DMS 273 treated with DMSO at 0.1 percent for 48 hours (cell line): ENCODE measurements around the gene PTBP1.

Source experiments
- DNase-seq: peaks from one replicate; lab custom pipeline; 2025; lab: John Stamatoyannopoulos, UW

The PTBP1 gene

DNA sequence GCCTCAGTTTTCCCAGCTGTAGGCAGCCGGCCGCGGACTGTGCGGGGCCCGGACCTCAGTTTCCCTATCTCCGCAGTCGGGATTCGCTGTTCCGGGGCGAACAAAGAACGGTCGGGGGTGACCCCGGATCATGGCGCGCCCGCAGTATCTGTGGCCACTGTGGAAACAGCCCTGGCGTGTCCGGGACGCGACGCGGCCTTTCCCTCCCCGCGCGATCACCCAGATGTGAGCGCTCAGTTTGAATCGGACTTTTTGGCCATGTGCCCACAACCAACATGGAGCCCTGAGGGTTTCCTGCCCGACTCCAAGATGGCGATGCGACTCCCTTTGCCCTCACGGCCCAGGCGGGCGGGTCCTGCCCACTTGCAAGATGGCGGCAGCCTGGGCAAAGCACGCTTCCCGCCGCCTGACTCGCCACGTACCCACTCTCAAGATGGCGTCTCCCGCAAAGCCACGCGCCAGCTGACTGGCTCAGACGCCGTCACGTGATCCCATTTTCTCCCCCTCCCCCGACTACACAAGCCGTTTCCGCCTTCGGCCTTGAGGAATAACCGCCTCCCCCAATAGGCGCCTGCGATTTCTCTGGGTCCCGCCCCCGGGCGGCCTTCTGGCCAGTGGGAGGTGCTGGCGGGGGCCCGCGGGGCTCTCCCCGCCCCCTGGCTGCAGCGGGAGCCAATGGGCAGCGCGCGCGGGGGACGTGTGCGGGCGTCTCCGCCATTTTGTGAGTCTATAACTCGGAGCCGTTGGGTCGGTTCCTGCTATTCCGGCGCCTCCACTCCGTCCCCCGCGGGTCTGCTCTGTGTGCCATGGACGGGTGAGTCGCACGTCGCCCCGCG lies at the start of gene PTBP1:
PTBP1 (plus strand) TSS at position 761 of the 836 bp plus-strand sequence; CDS start at position 807, 46 bp downstream.
- DNase-seq, result peak; percentile 99

DNA sequence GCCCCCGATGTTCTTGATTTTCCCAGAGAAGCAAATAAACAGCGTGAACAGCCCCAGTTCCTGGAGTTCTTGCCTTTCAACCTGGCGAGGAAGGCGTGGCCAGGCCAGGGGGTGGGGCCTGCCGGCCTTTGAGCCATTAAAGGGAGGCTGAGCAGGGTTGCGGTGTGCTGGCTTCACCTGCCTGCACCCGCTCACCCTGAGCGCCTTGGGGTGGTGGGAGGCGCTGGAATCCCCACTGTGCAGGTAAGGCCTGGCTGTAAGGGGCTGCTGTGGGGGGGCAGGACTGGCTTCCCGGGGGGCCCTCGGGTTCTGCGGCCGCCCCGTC lies 49.0 kb upstream of the PTBP1 start:
- no peak for DNase-seq

DNA sequence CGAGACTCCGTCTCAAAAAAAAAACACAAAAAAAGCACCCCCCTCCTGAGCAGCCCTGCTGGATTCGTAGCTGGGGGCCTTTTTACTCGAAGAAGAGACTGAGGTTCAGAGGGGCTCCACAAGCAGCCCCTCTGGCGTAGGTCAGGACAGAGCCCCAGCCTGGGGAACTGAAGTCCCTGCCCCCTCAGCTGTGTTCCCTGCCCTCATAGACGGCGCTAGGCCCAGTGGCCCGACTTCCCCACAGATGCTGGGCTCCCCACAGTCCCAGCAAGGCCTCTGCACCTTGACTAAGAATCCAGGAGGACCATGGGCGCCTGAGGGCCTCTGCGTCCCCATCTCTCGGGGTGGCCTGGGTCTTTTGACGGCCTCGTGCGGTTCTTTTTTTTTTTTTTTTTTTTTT lies 47.4 kb upstream of the PTBP1 start:
- DNase-seq, result no peak

DNA sequence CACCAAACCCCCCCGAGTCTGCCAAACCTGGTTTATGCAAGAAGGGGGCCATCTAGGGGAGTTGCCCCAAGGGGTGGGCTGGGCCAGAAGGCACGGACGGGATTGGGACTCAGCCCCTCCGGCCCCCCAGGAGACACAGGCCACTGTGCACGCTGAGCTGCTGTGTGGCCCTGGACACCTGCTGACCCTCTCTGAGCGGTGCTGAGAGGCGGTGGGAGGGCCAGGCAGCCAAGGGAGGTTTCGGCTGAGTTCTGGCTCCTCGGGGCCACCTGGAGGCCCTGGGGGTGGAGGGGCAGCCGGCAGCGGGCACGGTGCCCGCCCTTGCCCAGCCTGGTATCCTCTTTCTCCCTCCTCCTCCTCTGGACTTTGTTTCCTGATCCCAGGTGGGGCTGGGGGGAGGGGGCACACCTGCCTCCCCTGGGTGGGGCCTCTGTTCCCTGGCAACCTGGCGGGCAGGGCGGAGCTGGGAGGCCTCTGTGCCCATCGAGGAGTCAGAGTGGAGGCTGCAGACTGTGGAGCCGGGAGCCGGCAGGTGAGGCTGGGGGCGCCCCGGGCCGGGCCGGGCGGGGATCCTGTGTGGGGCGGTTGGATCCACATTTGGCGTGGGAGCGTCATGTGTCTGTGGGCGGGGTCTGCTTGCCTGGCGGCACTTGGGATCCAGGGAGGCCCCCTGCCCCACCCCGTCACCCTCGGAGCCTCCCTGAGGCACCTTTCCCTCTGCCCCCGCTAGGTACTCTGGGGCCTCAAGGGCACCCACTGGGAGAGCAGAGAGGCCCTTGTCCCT lies 46.4 kb upstream of the PTBP1 start, which contains the start of gene MISP:
MISP (plus strand) TSS at position 473 of the 784 bp plus-strand sequence. CDS start 5,835 bp downstream, outside the sequence.
- DNase-seq, result no peak

DNA sequence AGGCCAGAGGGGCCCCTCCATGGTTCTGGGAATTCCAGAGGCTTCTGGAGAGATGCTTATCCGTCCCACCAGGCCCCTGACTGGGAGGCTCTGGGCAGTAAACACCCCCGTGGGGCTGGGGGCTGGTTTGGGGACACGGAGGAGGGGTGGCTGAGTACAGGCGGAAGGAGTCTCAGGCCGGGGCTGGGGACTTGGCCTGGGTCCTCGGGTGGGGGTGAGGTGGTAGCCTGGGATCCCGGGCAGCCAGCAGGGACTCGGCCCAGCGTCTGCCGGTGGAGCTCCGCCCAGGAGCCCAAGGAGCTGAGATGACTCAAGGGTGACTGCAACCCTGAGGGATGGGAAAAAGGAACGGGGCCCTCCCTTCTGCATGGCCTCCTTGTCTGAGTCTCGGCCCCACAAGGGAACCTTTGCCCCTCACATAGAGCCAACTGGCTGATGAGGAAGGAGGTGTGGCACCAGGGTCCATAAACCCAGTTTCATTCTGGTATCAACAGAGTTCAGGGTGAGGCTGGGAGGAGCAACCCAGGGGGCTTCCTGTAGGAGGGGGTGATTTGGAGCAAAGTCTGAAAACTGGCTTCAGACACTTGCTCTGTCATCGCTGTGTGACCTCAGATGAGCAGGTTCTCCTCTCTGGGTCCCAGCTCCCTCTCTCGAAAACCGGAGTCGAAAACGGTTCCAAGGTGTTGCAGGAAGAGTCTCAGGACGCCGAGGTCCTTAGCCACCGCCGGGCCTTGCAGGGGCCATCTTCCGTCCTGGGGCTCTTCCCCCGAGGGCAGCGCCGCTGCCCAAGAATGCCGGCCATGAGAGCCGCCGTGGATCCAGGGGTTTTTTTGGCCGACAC lies 45.5 kb upstream of the PTBP1 start:
- no peak for DNase-seq

DNA sequence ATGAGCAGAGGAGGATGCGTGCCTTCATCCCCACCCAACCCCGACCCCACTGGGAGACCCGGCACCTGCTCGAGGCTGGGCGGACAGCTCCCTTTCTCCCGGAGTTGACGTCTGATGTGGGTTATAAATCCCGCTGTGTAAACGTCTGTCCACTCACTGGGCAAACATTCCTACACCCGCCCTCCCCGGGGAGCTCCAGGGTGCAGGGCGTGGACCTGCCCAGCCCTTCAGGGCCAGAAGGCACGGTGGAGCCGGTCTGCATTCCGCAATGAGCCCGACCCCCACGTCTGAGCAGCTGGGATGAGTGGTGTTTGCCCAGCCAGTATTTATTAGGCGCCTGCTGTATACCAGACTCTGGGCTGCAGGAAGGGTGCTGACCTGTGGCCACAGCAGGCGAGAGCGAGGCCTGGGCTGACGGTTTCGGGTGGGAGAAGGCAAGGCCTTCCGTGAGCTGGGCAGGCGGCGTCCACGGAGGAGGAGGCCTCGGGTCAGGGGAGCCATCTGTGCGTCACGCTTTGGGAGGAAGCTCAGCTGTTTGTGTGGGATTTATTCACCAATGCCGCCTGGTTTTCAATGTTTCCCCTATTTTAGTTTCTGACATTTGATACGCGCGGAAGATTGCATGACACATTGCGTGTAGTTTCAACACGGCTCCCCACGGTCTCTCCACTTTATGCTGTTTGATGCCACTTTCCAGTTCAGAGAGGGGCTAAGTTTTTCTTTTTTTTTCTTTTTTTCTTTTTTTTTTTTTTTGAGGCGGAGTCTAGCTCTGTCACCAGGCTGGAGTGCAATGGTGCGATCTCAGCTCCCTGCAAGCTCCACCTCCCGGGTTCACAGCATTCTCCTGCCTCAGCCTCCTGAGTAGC lies 44.4 kb upstream of the PTBP1 start:
- DNase-seq, result no peak

DNA sequence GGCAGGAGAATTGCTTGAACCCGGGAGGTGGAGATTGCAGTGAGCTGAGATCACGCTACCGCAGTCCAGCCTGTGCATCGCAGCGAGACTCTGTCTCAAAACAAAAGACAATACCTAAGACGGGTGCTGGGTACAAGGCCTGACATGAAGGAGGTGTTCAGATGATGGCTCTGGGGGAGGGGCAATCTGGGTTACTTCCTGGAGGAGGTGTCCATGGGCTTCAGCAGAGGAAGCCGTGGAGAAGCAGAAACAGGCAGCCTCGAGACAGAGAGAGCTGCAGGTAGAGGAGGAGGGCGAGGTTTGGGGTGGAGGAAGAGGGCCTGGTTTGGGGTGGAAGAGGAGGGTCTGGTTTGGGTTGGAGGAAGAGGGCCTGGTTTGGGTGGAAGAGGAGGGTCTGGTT lies 42.7 kb upstream of the PTBP1 start:
- DNase-seq, result no peak

DNA sequence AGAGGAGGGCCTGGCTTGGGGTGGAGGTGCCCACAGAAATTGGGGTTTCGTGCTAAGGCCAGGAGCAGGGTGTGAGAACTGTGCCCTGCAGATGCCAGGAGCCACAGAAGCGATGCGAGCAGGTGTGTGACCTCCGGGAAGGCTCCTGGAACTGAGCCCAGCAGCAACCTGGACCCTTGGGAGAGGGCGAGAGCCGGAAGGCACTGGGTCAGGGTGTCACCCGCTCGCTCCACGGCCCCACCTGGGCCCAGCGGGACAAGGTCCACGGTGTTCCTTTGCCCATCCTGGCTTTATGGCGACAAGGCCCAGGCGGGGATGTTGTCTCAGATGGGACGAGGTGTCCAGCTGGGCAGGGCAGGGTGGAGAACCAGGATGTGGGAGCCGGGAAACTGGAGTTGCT lies 42.2 kb upstream of the PTBP1 start:
- no peak for DNase-seq

DNA sequence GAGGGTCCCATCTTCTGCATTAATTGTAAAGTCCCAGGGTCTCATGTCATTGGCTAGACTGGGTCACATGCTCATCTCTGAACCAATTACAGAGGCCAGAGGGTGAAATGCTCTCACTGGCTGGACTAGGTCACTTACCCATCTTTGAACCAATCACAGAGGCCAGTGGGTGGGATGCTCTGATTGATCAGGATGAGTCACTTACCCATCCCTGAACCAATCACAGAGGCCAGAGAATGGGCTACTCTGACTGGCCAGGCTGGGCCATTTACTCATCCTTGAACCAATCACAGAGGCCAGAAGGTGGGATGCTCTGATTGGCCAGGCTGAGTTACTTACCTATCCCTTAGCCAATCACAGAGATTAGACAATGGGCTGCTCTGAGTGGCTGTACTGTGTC lies 41.0 kb upstream of the PTBP1 start:
- DNase-seq, result no peak

DNA sequence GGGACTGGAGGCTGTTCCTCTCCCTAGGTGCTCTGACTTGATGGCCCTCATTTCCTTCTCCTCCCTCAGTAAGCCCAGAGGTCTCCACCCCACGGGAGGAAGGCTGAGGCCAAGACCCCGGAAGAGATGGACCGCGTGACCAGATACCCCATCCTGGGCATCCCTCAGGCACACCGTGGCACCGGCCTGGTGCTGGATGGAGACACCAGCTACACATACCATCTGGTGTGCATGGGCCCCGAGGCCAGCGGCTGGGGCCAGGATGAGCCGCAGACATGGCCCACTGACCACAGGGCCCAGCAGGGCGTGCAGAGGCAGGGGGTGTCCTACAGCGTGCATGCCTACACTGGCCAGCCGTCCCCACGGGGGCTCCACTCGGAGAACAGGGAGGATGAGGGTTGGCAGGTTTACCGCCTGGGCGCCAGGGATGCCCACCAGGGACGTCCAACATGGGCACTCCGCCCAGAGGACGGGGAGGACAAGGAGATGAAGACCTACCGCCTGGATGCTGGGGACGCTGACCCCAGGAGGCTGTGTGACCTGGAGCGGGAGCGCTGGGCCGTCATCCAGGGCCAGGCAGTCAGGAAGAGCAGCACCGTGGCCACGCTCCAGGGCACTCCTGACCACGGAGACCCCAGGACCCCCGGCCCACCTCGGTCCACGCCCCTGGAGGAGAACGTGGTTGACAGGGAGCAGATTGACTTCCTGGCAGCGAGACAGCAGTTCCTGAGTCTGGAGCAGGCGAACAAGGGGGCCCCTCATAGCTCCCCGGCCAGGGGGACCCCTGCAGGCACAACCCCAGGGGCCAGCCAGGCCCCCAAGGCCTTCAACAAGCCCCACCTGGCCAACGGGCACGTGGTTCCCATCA lies 40.2 kb upstream of the PTBP1 start:
- DNase-seq, result no peak

DNA sequence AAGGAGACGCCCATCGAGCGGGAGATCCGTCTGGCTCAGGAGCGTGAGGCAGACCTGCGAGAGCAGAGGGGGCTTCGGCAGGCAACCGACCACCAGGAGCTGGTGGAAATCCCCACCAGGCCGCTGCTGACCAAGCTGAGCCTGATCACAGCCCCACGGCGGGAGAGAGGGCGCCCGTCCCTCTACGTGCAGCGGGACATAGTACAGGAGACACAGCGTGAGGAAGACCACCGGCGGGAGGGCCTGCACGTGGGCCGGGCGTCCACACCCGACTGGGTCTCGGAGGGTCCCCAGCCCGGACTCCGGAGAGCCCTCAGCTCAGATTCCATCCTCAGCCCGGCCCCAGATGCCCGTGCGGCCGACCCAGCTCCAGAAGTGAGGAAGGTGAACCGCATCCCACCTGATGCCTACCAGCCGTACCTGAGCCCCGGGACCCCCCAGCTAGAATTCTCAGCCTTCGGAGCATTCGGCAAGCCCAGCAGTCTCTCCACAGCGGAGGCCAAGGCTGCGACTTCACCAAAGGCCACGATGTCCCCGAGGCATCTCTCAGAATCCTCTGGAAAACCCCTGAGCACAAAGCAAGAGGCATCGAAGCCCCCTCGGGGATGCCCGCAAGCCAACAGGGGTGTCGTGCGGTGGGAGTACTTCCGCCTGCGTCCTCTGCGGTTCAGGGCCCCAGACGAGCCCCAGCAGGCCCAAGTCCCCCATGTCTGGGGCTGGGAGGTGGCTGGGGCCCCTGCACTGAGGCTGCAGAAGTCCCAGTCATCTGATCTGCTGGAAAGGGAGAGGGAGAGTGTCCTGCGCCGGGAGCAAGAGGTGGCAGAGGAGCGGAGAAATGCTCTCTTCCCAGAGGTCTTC lies 39.2 kb upstream of the PTBP1 start:
- no peak for DNase-seq

DNA sequence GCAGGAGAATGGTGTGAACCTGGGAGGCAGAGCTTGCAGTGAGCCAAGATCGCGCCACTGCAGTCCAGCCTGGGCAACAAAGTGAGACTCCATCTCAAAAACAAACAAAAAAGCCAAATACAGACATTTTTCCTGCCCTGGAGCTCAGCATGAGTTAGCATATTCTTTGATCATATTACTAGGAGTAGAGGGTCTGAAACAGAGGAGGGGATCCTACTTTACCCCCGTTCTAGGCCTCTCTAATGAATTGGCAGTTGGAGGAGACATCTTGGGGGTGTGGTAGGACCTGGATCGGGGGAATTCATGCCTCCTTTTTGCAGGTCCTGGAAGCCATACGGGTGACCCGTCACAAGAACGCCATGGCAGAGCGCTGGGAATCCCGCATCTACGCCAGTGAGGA lies 34.1 kb upstream of the PTBP1 start:
- no peak for DNase-seq

DNA sequence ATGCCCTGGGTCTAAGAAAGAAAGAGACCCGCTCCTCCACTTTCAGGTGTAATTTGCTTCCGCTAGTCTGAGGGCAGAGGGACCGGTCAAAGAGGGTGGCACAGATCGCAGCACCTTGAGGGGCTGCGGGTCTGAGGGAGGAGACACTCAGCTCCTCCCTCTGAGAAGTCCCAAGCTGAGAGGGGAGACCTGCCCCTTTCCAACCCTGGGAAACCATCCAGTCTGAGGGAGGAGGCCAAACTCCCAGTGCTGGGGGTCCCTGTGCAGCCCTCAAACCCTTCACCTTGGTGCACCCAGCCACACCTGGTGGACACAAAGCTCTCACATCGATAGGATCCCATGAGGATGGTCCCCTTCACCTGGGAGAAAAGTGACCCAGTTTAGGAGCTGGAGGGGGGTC lies 33.4 kb upstream of the PTBP1 start:
- DNase-seq, result no peak

DNA sequence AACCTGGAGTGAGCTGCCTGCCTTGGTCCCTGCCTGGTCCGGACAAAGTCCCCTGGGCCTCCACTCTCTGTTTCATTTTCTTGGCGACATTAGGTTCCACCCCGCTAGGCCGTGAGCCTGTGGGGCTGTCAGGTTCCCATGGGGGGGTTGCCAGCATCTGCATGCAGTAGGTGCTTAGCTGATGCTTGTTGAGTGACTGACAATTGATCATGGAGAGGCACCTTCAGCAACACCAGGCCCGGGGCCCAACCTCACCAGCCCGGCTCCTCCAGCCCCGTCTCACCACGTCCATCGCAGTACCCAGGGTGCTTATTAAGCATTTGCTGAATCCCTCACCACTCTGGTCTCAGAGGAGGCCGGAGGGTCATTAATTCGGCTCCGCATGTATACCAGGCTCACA lies 33.0 kb upstream of the PTBP1 start:
- no peak for DNase-seq

DNA sequence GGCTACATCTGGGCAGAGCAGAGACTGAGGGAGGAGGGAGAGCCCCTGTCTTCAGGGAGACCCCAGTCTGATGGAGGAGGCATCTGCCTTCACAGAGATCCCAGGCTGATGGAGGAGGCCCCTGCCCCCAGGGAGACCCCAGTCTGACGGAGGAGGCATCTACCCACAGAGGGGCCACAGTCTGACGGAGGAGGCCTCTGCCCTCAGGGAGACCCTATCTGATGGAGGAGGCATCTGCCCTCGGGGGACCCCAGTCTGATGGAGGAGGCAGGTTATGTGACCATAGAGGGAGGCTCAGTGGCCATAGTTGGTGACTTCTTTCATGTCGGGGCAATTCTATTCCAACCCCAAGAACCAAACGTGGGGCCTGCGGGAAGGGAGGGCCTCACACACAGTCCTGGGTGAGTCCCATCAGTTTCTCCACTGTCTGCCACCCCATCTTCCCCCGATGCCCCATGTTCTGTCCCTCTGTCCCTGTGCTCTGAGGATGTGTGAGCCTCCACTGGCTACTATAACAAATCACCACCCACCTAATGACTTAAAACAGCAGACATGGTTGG lies 32.0 kb upstream of the PTBP1 start:
- DNase-seq, result no peak

DNA sequence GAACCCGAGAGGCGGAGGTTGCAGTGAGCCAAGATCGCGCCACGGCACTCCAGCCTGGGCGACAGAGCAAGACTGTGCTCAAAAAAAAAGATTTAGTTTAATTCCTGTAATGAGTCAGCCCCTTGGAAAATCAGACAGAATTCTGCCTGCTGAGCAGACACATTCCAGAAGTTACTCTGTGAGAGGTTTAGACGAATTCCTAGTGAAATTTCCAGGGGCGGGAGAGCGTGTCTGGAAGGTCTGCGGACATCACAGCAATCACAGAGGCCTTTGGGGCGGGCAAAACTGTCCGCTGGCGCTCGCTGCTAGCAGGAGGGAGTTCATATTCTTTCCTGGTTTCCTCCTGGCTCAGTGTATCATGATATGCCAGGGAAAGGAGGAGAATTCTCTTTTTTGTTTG lies 28.8 kb upstream of the PTBP1 start:
- DNase-seq, result no peak

DNA sequence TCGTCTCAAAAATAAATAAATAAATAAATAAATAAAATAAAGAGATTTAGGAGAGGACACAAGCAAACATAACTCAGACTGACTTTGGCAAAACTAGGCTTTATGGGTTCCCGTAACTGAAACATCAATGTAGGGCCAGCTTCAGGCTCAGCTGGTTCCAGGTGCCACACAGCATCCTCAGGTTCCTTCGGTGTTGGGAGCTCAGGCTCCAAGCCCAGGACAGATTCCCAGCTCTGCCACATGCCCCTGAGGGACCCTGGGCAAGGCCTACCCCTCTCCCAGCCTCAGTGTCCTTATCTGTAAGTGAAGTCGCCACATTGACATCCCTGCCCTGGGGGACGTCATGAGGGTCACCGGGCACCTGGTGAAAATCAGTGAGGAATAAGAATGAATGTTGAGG lies 27.6 kb upstream of the PTBP1 start:
- DNase-seq, result no peak

DNA sequence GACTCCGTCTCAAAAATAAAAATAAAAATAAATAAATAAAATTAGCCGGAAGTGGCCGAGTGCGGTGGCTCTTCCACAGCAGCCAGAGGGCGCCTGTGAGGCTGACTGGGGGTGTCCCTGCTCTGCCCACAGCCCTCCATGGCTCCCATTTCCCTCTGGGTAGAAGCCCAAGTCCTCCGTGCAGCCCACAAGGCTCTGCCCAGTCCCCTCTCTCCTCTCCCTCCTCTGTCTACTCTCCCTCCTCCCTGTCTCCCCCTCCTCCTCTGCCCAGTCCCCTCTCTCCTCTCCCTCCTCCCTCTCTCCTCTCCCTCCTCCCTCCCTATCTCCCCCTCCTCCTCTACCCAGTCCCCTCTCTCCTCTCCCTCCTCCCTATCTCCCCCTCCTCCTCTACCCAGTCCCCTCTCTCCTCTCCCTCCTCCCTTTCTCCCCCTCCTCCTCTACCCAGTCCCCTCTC lies 25.9 kb upstream of the PTBP1 start:
- DNase-seq, result no peak

DNA sequence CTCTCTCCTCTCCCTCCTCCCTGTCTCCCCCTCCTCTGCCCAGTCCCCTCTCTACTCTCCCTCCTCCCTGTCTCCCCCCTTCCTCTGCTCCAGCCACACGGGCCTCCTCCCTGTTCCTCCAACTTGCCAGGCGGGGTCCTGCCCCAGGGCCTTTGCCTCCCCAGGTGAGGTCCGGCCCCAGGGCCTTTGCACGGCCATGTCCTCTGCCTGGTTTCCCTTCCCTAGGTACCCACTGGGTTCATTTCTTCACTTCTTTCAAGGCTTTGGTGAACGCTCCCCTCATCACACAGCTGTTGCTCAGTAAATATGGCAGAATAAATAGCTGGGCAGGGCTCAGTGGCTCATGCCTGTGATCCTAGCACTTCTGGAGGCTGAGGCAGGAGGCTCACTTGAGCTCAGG lies 25.2 kb upstream of the PTBP1 start:
- DNase-seq, result no peak
